SK-N-SH treated with all-trans-retinoic acid at 6 μM for 48 hours (cell line): ENCODE results near the gene POLE.

ENCODE experiments used
- CREB5 ChIP-seq: fragments of 250-450 bp; sonication (Bioruptor Pico); IDR thresholded peaks from 2 replicates; pipeline ENCODE4 v1.5.1; 2020; ENCODE audit warnings: low read depth, mild to moderate bottlenecking, moderate library complexity
- PATZ1 ChIP-seq: fragments of 250-450 bp; sonication (Bioruptor Pico); IDR thresholded peaks from 2 replicates; pipeline ENCODE4 v1.8.0; 2020; ENCODE audit warnings: mild to moderate bottlenecking, moderate library complexity, borderline replicate concordance
- RARB ChIP-seq: fragments of 250-450 bp; sonication (Bioruptor Pico); IDR thresholded peaks from 2 replicates; pipeline ENCODE4 v1.8.0; 2021; ENCODE audit warnings: mild to moderate bottlenecking, moderate library complexity
- TCF4 ChIP-seq: fragments of 250-450 bp; sonication (Bioruptor Pico); IDR thresholded peaks from 2 replicates; pipeline ENCODE4 v1.8.0; 2021; ENCODE audit warnings: mild to moderate bottlenecking, moderate library complexity, borderline replicate concordance
- TSHZ2 ChIP-seq: fragments of 250-450 bp; sonication (Bioruptor Pico); IDR thresholded peaks from 2 replicates; pipeline ENCODE4 v1.5.0; 2020; ENCODE audit warnings: mild to moderate bottlenecking, moderate library complexity
- ZFP3 ChIP-seq: fragments of 250-450 bp; sonication (Bioruptor Pico); IDR thresholded peaks from 2 replicates; pipeline ENCODE4 v1.5.0; 2020; ENCODE audit warnings: mild to moderate bottlenecking, moderate library complexity

GRCh38 chr12:132619386-132620112 is 67.6 kb downstream of the POLE start:
- TF ChIP-seq TSHZ2 = no peak
- no peak for TF ChIP-seq ZFP3 (CRISPR knock-in tag)
- TF ChIP-seq TCF4 (CRISPR knock-in tag) = no peak
- TF ChIP-seq CREB5 (CRISPR knock-in tag) = no peak
- no peak for TF ChIP-seq RARB (CRISPR knock-in tag)
- no peak for TF ChIP-seq PATZ1 (CRISPR knock-in tag)
